NOMO-1 treated with DMSO at 0.1 percent for 48 hours (cell line): ENCODE data around the gene GALNT6.

Experiments used
- DNase-seq: peaks from one replicate; lab custom pipeline; 2025; ENCODE audit not compliant: unreplicated experiment; lab: John Stamatoyannopoulos, UW

The GALNT6 gene

GRCh38 chr12:51391283-51392123 lies at the start of gene GALNT6:
GALNT6 (minus strand) TSS chr12:51391406; CDS start chr12:51379781, 11,625 bp downstream.
- DNase-seq, result peak; percentile 58

DNA sequence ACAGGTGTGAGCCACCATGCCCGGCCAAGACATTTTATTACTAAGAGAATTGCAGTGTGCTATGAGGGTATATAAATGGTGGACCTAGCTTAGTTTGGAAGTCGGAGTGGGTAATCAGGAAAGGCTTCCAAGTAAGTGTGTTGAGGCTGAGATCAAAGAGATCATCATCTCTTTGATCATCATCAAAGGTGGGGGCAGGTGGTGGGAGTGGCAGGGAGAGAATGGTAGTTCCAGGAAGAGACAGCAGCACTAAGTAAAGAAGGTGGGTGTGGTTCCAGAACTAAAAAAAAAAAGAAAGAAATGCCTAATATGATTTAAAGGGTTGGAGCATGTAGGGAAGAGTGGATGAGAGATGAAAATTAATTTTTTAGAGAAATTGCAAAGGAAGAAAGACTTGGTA lies 48.1 kb upstream of the GALNT6 start:
- no peak for DNase-seq

- no peak for DNase-seq
These were observed 46.2 kb upstream of the GALNT6 start for GRCh38 chr12:51437431-51437830.

- no peak for DNase-seq
These were observed 43.1 kb upstream of the GALNT6 start for GRCh38 chr12:51434305-51434704.

GRCh38 chr12:51432921-51433320 lies 41.7 kb upstream of the GALNT6 start:
- DNase-seq, result no peak

- DNase-seq, result no peak
These were observed 39.1 kb upstream of the GALNT6 start for GRCh38 chr12:51430196-51430895.

DNA sequence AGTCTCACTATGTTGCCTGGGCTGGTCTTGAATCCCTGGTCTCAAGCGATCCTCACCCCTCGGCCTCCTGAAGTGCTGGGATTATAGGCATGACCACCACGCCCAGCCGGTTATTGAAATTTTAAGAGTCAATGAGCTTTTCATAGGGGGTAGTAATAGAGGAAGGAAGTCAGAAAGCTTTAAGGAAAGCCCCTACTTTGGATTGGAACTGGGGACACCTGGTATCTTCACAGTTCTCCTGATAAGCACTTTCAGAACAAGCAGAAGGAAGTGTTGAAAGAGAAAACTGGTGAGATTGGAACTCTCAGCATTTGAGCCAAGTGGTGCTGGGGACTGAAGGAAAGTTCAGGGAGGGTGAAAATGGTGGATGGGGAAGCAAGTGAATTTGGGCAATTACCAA lies 38.5 kb upstream of the GALNT6 start:
- DNase-seq, result no peak

DNA sequence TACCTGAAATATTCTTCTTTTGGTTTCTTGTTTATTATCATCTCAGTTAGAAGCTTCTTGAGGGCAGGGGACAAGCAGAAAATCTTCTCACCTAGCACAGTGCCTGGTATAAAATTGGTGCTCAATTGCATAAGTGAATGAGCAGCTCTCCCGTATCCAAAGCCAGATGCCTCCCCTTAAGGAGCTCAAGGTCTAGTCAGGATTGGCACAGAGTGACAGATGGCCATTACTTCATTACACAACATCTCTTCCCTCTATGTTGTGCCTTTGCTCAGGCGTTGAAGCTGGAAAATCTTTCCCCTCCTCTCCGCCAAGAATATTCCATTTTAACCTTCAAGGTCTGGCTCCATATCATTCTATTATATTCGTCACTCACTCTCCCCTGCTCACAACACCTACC lies 37.0 kb upstream of the GALNT6 start:
- DNase-seq, result no peak

DNA sequence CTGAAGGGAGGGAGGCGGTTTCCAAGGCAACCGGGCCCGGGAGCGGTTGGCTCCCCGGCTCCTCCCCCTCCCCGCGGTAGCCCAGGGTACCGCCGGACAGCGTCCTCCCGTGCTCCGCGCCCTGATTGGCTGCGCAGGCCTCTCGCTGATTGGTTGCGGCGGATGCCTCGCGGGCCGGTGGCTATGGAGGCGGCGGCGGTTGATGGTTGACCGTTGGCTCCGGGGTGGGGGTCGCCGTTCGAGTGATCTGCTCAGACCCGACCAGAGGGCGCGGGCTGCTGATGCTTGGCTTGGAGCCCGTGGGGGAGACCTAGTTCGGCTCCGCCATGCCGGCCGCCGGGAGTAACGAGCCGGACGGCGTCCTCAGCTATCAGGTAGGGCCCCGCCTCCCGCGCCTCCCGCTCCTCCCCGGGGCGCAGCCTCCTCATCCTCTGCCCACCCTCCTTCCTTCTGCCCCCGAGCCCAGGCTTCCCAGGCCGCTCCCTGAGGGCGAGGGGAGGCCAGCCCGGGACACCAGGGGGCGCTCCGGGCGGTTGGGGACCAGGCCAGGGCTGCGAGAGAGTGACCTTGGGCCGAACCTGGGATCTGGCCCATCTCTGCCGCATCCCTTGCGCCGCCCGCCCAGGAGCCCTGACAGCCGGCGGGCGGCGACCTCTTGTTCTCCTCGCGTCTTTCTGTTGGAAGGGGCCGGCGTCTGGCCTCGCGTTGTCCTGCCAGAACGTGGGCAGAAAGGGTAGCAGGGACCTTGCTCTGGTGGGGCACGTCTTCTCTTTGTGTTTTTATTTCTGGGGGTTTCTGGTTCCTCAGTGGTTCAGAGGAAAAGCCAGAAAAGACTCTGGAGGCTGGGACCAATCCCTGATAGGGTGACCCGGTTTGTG lies 33.7 kb upstream of the GALNT6 start, which contains the start of gene SLC4A8:
TSS of gene SLC4A8 (plus strand) at position 170 of the 878 bp plus-strand sequence. CDS start at position 327, 157 bp downstream.
- DNase-seq, result peak; percentile 74

- DNase-seq, result no peak
These were observed 33.0 kb upstream of the GALNT6 start for GRCh38 chr12:51424094-51424661.

DNA sequence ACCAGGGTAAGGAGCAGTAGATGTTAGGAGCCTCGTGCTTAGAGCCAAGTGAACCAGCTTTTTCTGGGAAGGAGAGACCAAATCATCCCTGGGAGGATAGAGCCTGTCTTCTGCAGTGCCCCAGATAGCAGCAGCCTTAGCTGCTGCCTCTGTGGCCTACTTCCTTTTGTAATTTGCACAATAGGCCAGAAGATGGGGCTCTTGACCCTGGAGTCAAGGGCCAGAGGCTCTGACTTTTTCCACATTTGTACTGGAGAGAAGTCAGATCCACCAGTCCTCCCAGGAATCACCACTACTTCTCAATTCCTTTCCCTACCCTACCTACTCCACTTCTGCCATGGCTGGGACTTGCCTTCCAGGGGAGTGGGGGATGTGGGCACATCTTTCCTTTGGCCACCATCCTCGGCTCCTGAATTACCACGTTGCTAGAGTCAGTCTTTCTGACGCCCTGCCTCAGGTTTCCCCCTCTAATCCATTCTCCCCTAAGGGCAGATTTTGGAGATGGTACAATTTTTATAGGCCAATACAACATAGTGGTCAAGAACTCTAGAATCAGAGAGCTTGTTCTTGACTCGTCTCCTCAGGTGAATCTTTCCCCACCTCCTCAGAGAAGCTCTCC lies 30.2 kb upstream of the GALNT6 start:
- DNase-seq, result peak; percentile 68

- no peak for DNase-seq
These were observed 28.4 kb upstream of the GALNT6 start for GRCh38 chr12:51419425-51420193.

DNA sequence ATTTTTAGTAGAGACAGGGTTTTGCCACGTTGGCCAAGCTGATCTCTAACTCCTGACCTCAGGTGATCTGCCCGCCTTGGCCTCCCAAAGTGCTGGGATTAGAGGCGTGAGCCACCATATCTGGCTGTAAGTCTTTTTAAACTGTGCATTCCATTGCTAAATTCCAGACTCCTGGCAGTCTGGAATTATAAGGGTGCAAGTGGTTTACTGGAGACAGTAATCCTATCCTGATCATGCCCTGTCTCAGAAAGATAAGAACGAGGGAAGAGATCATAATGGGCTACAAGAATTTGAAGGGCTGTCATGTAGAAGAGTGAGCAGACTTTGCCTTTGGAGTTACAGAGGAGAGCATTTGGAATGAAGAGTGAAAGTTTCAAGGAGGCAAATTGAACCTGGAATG lies 26.6 kb upstream of the GALNT6 start:
- DNase-seq, result no peak

GRCh38 chr12:51415931-51416330 lies 24.7 kb upstream of the GALNT6 start:
- no peak for DNase-seq

- DNase-seq, result no peak
These were observed 22.6 kb upstream of the GALNT6 start for GRCh38 chr12:51413791-51414190.

- DNase-seq, result no peak
These were observed 21.9 kb upstream of the GALNT6 start for GRCh38 chr12:51413149-51413548.

DNA sequence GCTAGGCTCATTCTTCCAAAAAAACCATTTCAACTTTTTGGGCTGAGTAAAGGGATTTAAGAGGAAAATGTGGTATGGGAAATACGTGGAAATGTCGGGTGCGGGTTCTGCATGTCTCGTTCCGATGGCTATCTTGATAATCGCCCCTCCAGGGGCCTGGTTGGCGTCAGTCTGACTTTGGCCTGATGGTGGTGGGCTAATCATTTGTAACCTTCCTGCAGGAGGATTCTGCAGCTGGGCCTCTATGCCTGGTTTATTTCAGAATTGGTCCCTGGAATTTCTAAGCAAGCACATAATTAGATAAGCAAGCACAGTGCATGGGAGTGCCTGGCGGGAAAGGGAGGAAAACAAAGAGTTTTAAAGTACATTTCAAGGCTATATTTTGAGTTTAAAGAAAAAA lies 18.6 kb upstream of the GALNT6 start:
- DNase-seq, result no peak

DNA sequence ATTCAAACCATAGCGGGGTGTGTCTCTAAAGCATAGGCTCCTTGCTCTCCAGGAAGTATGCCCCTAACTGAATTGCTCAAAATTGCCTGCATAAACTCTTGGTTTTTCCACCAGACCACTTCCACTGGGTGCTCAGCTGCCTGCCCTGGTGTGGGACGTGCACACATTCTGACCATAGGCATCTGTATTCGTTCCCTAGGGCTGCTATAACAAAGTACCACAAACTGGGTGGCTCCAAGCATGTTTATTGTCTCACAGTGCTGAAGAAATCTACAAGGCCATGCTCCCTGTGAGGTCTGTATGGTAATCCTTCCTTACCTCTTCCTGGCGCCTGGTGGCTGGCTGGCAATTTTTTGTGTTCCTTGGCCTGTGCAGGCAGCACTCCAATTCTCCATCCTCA lies 16.4 kb upstream of the GALNT6 start:
- no peak for DNase-seq

GRCh38 chr12:51406859-51407258 lies 15.7 kb upstream of the GALNT6 start:
- DNase-seq, result no peak

GRCh38 chr12:51406290-51406689 lies 15.1 kb upstream of the GALNT6 start:
- no peak for DNase-seq
